NCI-H1417 (cell line): Measurements from ENCODE around the gene GPC5.
"Not testable (repeated sequence)": the region's sequence is repeated elsewhere in the genome, so short reads cannot be mapped to it uniquely, and the experiment has no call there.

ENCODE experiments used
- DNase-seq, 3 experiments: peaks; one replicate each; lab custom pipeline; 2025; lab: John Stamatoyannopoulos, UW

Gene GPC5

DNA sequence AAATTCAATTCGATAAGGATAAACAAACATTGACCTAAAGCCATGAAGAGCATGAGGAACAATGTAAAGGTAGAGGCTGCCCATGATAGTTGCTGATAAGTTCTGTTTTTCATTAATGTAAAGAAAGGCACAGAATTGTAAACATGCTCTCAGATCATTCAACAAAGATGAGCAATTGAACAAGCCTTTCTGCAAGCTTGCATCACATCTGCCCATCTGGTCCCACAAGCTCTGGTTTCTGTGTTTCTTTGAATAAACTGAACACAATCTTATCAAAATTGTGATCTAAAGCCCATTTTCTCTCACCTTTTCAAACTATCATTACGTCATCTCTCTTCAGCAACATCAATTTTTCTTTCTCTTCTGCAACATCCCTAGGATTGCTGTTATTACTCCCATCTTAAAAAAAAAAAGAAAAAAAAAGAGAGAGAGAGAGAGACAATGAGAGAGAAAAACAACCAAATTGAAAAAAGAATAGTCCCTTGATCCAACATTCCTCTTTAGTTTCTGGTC, 1340.9 kb downstream of the GPC5 start:
- DNase-seq, result no peak

DNA sequence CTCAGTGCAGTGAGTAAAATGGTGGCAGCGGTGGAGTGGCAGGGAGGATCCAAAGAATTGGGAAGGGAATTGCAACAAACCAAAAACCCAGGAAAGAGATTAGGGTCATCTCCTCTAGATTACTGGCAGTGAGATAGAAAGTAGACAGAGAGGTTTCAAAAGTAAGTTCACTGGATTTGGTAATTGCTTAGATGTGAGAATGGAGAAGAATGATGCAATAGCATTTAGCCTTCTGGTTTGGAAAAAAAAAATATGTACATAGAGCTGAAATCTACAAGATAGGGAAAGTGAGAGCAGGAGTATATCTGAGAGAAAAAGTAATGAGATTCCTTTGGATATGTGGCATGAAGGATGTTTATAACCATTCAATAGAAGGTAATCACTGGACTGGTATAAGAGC, 1345.6 kb downstream of the GPC5 start:
- DNase-seq, result no peak

DNA sequence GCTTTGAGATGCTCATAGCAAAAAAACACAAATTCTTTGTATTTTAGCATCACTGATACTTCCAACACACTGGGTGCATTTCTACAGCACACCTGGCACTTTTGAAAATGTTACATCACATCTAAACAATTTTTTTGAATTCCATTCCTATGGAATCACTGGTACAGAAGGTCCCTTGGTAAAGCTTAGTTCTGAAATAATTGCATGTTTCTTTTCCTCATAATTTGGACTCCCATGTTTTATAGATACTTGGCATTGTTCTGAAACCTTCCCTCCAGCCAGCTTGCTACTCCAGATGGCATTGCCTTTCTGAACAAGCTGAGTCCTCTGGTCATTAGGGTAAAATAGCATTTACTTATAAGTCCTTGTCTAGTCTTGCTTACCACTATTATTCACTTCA, 1346.8 kb downstream of the GPC5 start:
- peak in 1 of 3 experiments; percentile 37 for DNase-seq

DNA sequence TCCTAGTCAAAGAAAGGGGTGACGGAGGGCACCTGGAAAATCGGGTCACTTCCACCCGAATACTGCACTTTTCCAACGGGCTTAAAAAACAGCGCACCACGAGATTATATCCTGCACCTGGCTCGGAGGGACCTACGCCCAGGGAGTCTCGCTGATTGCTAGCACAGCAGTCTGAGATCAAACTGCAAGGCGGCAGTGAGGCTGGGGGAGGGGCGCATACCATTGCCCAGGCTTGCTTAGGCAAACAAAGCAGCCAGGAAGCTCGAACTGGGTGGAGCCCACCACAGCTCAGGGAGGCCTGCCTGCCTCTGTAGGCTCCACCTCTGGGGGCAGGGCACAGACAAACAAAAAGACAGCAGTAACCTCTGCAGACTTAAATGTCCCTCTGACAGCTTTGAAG, 1354.3 kb downstream of the GPC5 start:
- DNase-seq, result not testable (repeated sequence)

DNA sequence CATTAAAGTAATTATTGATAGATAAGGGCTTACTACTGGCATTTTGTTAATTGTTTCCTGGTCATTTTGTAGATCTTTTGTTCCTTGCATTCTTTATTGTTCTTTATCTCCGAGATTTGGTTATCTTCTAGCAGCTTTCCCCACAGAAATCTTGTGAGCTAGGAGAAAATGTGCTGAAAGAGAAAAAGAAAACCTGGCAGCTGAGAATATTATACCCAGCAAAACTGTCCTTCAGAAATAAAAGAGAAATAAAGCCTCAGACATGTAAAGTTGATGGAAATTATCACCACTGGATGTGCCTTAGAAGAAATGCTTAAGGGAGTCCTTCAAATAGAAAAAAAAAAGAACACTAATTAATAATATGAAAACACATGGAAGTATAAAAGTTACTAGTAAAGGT, 1363.3 kb downstream of the GPC5 start:
- no peak for DNase-seq

DNA sequence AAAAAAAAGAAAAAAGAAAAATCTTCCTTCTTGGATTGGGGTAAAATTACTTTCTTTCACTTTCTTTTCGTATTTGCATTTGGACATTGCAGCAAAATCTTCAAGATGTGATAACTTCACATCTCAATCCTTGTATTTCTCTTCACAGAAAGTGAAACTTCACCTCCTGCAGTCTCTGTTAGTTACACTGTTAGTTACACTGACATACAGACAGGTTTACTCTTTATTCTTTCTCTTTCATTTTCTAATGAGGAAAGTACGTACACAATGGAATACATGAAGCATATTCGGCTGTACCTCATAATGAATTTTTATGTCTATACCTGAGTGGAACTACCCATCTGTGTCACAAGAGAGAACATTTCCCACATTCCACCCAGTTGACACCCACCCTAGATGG, 1369.0 kb downstream of the GPC5 start:
- no peak for DNase-seq

DNA sequence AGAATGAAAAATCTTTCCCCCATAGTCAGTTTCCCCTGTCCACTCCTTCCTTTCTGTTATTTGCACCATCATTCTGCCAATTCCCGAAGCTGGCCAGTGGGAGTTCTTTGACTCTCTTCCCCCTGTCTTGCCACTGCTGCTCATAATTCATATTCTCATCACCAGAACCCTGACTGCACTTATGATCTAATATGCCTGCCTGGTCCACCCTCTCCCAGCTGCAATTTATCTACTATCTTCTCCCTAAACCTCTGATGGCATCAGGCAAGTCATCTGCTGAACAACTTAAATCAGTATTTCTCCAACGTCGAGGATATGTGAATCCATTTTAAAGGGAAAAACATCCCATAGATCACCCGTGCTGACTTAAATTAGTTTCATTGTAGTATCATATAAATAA, 1370.2 kb downstream of the GPC5 start:
- DNase-seq, result no peak

DNA sequence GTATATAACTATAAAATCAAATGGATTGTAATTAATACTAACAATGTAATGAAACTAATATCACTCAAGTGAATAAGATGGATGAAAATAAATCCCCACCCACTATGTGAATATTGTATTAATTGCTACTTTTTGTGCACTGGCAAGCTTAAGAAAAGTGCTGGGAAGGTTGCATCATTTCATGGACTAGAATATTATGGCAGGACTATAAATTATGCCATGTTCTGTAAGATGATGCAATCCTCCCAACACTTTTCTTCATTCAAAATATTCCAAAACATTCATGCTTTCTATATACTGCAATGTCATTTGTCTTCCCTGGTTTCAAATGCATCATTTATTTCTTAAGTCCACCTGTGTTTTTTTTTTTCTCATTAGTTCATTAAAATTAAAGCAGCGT, 1370.6 kb downstream of the GPC5 start:
- peak in 1 of 3 experiments; percentile 32 for DNase-seq

DNA sequence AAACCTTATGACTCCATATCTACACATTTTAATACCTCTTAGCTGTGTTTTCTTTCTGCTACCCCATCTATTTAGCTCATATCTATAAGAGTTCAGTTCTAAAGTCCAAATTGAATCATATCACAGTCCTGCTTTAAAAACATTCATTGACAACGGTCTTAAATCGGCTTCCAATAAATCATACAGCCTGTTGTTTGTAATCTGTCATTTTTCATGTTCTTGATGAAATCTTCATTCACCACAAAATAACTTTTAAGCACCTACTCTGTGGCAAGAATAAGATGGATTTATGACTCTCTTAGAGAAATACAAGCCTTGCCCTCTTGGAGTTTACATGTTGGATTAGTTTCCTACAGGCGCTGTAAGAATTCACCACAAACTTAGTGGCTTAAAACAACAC, 1377.2 kb downstream of the GPC5 start:
- DNase-seq, result no peak

DNA sequence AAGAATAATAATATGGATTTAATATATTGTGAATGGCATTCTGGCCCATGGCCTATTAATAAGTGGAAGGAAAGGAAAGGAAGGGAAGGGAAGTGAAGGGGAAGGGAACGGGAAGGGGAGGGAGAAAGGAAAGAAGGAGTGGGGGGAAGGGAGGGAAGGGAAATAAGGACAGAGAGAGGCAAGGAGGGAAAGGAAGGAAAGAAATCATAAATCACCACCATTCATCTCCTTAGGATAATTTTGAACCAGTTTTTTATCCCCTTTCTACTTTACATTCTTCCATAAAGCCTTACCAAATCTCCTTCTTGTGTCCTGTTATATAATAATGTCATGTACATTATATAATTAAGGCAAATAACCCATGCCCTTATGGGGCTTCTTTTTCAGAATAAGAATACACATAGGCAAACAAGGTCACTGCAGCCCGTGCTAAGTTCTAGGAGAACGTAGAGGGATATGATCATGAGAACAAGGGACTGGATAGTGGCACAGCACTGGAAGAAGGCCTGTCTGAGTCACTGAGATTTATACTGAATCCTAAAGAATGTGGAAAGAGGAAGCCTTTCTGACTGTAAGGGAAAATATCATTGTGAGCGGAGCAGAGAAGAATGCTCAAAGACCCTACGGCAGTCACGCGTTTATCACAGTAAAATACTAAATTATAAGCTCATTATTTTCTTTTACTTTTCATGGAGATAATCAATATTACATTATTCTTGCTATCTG, 1383.7 kb downstream of the GPC5 start:
- no peak for DNase-seq

DNA sequence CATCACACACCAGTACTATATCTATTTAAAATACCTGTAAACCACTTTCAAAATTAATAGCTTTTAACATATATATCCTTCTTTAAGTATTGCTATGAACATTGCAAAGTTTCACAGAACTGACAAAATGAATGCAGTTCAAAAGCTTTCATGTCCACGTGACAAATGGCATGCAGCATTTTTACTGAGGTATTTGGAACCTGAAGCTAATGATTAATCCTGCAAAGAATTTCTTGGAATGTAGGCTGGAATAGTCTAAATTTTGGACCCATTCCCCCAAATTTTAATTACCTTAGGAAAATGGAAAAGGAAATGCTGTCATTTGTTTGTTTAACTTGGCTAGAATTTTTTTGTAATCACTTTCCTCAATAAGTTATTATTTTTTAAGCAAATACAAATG, 1404.4 kb downstream of the GPC5 start:
- DNase-seq, result no peak

DNA sequence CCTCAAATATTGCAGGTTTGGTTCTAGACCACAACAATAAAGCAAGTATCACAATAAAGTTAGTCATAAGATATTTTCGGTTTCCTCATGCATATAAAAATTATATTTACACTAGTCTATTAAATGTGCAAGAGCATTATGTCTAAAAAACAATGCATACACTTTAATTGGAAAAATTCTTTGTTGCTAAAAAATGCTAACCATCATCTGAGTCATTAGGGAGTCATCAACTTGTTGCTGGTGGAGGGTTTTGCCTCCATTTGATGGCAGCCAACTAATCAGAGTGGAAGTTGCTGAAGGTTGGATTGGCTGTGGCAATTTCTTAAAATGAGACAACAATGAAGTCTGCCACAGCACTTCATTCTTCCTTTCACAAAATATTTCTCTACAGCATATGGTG, 1405.9 kb downstream of the GPC5 start:
- no peak for DNase-seq

DNA sequence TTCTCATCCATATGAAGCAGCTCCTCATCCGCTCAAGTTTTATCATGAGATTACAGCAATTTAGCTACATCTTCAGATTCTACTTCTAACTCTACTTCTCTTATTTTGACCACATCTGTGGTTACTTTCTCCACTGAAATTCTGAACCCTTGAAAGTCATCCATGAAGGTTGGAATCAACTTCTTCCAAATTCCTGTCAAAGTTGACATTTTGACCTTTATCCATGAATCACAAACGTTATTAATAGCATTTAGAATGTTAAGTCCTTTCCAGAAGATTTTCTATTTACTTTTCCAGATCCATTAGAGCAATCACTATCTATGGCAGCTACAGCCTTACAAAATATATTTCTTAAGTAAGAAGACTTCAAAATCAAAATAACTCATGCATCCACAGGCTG, 1406.5 kb downstream of the GPC5 start:
- no peak for DNase-seq

DNA sequence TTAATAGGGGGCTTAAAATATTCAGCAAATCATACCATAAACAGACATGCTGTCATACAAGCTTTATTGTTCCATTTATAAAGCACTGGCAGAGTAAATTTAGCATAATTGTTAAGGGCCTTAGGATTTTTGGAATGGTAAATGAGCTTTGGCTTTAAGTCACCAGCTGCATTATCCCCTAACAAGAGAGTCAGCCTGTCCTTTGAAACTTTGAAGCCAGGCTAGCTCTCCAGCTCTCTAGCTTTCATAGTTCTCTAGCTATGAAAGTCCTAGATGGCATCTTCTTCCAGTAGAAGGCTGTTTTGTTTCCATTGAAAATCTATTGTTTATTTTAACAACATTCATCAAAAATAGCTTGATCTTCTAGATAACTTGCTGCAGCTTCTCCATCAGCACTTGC, 1407.3 kb downstream of the GPC5 start:
- no peak for DNase-seq

DNA sequence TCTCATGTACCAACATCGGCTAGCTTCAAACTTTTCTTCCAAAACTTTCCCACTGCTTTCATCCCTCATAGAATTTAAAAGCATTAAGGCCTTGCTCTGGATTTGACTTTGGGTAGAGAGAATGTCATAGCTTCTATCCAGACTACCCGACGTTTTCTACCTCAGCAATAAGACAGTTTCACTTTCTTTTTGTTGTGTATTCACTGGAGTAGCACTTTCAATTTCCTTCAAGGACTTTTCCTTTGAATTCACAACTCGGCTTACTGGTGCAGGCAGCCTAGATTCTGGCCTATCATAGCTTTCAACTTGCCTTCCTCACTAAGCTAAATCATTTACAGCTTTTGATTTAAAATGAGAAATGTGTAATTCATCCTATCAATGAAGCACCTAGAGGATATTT, 1407.8 kb downstream of the GPC5 start:
- no peak for DNase-seq

DNA sequence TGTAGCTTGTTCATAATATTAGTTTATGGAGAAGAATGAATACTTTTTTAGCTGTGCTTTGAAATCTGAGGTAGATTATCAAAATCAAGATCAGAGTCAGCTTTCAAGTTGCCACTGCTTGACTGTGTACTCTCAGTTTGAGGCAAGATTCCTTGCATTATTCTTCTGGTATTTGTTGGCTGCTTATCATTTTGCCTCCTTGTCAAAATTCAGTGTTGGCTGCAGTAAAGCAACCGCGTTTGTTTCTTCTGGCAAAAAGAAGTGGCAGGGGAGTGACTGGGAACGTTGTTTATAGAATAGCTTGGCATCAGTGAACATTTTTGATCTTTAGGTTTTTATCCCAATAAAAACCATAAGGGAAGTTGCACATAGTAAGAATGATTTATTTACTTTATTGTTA, 1408.9 kb downstream of the GPC5 start:
- no peak for DNase-seq

DNA sequence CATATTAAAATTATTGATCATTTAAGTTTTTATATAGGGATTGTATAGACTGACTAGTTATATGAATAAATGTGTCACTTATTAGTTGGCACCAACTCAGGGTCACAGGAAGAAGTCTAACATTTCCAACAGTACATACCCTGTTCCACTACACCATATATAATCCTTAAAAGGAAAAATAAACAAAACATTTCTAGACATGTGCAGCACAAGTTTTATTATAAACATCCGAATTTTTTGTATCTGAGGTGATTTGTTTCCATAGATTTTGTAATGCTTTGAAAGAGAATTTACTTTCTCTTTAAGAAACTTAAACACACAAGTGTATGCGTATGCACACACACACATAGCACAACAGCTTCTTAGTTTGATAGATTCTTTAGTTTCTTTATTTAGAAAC, 1409.5 kb downstream of the GPC5 start:
- no peak for DNase-seq

DNA sequence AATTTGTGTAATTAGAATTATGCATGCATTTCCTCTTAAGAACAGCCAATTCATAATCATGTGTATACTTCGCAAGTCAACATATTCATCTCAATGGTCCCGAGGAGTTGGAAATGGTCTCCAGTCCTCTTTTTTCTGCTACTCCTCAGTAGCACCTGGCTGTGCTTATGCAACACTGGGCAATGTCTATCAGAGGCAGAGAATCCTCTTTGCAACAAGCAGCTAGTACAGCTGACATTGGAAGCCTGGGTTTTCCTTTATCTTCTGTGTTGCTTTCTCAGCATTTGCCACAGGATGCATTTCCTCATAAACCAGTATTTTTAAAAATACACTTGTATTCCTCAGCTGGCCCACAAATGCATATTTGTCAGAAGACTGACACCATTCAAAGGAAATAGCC, 1422.9 kb downstream of the GPC5 start:
- peak in 1 of 3 experiments; percentile 50 for DNase-seq

DNA sequence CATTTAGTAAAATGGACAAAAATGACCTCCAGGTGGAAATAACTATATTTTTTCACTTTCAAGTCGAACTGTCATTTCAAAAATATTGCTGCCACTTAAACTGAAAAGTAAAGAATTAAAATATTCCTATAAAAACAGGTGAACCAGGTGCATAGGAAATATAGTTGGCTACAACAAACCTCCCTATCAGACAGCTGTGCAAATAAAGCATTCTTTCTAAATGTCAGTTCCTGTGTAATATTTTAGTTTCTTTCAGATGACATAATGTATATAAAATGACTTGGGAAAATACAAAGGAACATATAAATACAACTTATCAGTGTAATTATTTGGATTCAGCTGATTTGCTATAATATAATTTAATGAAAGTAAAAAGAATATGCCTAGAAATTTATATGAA, 1424.6 kb downstream of the GPC5 start:
- DNase-seq, result peak; percentile 20 to 89 (median 48)

DNA sequence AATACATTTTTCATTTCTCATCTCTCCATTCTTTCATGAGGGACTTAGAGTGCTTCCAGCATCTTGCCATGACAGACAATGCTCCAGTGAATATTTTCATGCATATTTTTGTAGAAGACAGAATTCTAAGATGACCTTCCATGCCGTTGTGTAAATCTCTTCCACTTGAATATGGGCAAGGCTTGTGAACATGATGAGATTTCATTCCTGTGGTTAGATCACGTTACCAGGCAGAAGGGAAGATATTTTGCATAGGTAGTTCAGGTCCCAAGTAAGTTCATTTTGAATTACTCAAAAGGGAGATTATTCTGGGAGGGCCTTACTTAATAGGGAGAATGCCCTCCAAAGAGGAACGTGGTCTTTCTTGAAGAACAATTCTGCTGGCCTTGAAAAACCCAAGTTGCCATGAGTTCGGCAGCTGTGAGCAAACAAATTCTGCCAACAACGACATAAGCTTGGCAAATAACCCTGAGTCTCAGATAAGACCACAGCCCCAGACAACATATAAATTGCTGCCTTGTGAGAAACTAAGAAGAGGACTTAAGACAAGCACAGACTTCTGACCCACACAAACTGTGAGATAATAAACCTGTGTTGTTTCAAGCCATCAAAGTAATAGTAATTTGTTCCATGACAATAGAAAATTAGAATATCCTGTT, 1427.6 kb downstream of the GPC5 start:
- DNase-seq, result no peak

DNA sequence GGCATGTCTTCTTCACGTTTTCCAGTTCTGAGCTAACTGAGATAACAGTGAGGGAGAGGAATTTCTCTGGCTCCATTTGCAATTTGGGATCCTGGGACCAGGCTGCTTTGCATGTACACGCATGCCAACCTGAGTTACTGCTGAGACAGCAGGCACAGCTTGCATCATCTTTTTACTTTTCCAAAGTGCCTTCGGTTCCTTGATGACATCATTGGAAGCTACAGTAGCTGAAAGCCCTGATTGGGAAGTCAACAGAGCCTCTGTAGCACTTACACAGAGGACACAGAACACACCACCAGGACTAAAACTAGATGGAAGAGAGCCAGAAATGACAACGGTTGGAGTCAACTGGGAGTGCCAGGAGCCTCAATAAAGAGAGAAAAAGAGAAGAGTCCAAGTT, 1429.1 kb downstream of the GPC5 start:
- DNase-seq, result no peak

DNA sequence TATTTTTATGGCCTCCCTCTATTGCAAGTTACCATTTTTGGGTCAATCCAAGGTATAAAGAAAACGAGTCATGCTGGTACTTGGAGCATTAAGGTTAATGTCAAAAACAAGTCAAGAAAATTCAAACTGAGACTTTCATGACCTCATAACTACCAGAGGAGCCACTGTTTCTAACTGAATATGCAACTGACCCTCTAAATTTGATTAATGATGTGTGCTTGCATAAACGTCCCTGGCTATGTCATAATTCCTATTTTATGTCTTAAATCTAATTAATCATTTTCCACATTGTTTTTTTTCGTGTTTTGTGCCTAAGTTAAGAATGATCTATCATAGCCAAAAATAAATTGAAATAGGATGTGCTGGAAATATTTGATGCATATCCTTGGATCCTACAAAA, 1431.5 kb downstream of the GPC5 start:
- no peak for DNase-seq

DNA sequence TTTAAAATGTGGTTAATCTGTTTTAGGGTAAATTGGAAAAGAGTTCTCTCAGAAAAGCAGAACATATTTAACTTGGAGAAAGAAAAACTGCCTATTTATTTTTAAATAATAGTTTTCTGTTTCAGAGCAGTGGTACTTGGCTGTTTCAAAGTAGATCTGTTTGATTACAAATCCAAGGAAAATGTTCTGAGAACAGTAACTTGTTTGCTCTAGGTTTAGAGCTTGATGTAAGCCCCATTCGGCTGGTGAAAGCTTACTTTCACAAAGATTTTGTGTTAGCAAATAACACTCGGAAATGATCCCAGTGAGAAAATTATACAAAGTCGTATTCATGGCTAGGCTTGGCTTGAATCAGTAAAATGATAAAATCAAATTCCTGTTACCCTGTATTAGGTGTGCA, 1432.4 kb downstream of the GPC5 start:
- DNase-seq, result no peak

DNA sequence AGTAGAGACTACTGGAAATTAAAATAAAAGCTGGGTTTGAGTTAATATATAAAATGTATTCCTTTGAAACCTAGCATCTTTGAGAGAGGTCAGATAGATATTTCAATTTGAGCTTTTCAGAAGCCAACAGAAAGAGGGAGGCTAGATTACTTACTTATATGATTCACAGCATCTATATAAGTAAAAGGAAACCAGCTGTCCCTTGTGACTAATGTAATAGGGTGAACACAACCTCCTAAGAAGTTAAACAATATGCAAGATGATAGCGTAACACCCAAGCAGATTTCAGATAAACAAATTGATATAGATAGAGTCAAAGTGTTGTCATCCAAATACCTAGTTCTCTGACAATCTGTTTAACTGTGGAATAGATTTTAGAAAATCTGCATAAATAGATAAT, 1434.7 kb downstream of the GPC5 start:
- DNase-seq, result no peak
